WI38 (cell line): ENCODE data around the gene TEX35.

Experiments
- H3K4me3 ChIP-seq: 2 replicates; pipeline ENCODE4 v1.5.1; 2011; ENCODE audit warnings: low read depth, mild to moderate bottlenecking, control low read depth, low read length
- CTCF ChIP-seq: IDR thresholded peaks from 2 replicates; pipeline ENCODE4 v1.5.1; 2012; ENCODE audit warnings: low read depth, mild to moderate bottlenecking, control low read depth, low read length

The TEX35 gene

GRCh38 chr1:178487070-178487615 lies 25.8 kb upstream of the TEX35 start:
- no peak overlapping the region for H3K4me3 ChIP-seq
- TF ChIP-seq CTCF: no peak

- TF ChIP-seq CTCF: no peak
- no peak overlapping the region for H3K4me3 ChIP-seq
Measured at GRCh38 chr1:178488393-178488792, 24.5 kb upstream of the TEX35 start.

GRCh38 chr1:178489399-178489798 lies 23.5 kb upstream of the TEX35 start:
- TF ChIP-seq CTCF: no peak
- no peak overlapping the region for H3K4me3 ChIP-seq

DNA sequence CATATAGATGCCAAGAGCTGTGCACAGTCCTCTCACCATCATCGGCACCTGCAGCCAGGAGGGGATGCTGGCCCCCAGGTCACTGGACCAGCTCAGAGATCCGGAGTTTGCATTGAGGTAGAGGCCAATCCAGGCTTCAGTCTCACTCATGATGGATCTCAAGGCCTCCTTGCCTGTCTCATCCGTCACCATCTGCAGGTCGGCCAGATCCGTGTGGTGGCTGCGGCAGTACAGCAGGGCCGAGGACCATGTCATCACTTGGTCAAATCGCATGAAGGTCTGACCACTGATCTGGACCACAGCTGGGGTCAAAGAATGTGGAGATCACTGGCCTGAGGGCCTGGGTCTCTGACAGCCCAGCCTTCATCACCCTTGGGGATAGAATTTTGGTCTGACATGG lies 22.8 kb upstream of the TEX35 start:
- no peak for TF ChIP-seq CTCF
- no peak overlapping the region for H3K4me3 ChIP-seq

- TF ChIP-seq CTCF: no peak
- no peak overlapping the region for H3K4me3 ChIP-seq
Measured at GRCh38 chr1:178490967-178491366, 21.9 kb upstream of the TEX35 start.

GRCh38 chr1:178491721-178492120 lies 21.2 kb upstream of the TEX35 start:
- H3K4me3 ChIP-seq: no peak overlapping the region
- TF ChIP-seq CTCF: no peak

DNA sequence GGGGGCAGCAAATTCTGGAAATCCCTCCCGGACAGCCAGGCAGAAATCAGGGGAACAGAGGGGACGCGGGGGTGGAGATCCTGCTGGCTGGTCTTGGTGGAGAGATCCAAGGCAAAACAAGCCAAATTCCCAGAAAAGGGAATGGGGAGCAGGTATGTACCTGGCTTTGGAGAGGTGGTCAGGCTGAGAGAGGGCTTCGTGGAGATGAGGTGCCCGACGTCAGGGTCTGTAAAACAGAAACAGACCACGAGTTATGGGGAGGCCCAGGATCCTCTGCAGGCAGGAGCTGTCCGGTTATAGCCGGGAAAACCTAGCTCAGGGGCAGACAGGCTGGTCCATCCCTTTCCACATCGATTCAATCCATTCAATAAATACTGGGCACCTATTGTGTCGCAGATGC lies 20.6 kb upstream of the TEX35 start:
- no peak overlapping the region for H3K4me3 ChIP-seq
- TF ChIP-seq CTCF: no peak
